Measurements from ENCODE around the gene PTGFR. TPM values are rescaled to one million over a fixed set of nuclear protein-coding genes. Genes with fewer than 3 reads are reported as not detected.

PTGFR gene
- polyA plus RNA-seq, 1 donor (not counting 4 experiments of a cell fraction or from before 2014, with no cell fraction given) = not detected

DNA sequence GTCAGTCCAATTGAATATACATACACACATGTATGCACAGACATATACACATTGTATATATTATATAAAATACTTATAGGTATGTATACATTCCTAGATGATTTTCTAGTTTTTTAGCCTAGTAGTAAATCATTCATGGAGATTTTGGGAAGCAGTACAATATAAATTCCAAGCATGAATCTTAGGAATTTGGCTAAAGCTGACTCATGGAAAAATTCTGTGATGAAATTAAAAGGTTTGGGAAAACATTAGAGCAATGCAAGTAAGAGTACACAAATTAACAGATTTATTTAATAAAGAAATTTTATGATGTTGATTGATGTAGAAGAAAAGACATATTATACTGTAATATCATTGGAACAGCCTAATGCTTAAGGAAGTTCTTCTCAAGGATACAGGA is 43.7 kb upstream of the PTGFR start:
- dilution Hi-C loops (cut with MboI; ENCODE audit: extremely low pct_ligation_motif_present, low sequenced_read_pairs) = no loop called here
- H2AFZ ChIP-seq (ENCODE audit: control insufficient read depth, low read length) = no peak overlapping the region
- H3K4me1 ChIP-seq (ENCODE audit: control insufficient read depth, extremely low read depth, insufficient read depth, low read length) = no peaks in the 10 kb centered on the region
- FAIRE-seq (no peak), DNase-seq (ENCODE audit: low read depth, low spot score) (no peak)
- H3K9ac ChIP-seq (ENCODE audit: control insufficient read depth, extremely low read depth, insufficient read depth, low read length) = no peak overlapping the region
- H3K36me3 ChIP-seq (ENCODE audit: control insufficient read depth in 2 of 2, extremely low read depth in 1 of 2, insufficient read depth in 2 of 2, low read length in 2 of 2) = no peaks in the 10 kb centered on the region
- H4K20me1 ChIP-seq (ENCODE audit: control insufficient read depth, extremely low read depth, insufficient read depth, low read length) = no peaks in the 10 kb centered on the region
- no peak overlapping the region for H3K27ac ChIP-seq (ENCODE audit: control insufficient read depth, insufficient read depth, low read length)
- no peaks in the 10 kb centered on the region for H3K27me3 ChIP-seq (ENCODE audit: control insufficient read depth, extremely low read depth, insufficient read depth, low read length)
- no peak overlapping the region for H3K4me3 ChIP-seq (ENCODE audit: control insufficient read depth in 2 of 3, extremely low read depth in 1 of 3, insufficient read depth in 2 of 3, low read depth in 1 of 3, low read length in 3 of 3)
- no peaks in the 10 kb centered on the region for H3K9me3 ChIP-seq (ENCODE audit: control insufficient read depth, low read depth, low read length)
- TF ChIP-seq EZH2 (IDR thresholded peaks at IDR 0.05; ENCODE audit: low read length) = no peak
- TF ChIP-seq, protein P1, sequence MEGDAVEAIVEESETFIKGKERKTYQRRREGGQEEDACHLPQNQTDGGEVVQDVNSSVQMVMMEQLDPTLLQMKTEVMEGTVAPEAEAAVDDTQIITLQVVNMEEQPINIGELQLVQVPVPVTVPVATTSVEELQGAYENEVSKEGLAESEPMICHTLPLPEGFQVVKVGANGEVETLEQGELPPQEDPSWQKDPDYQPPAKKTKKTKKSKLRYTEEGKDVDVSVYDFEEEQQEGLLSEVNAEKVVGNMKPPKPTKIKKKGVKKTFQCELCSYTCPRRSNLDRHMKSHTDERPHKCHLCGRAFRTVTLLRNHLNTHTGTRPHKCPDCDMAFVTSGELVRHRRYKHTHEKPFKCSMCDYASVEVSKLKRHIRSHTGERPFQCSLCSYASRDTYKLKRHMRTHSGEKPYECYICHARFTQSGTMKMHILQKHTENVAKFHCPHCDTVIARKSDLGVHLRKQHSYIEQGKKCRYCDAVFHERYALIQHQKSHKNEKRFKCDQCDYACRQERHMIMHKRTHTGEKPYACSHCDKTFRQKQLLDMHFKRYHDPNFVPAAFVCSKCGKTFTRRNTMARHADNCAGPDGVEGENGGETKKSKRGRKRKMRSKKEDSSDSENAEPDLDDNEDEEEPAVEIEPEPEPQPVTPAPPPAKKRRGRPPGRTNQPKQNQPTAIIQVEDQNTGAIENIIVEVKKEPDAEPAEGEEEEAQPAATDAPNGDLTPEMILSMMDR (optimal IDR thresholded peaks at IDR 0.05 in 1 of 3, IDR thresholded peaks at IDR 0.05 in 1 of 3, conservative IDR thresholded peaks at IDR 0.05 in 1 of 3; ENCODE audit: extremely low read depth in 1 of 3, insufficient read depth in 2 of 3, low read length in 3 of 3) = no peak
- no peaks in the 10 kb centered on the region for H3K9me1 ChIP-seq (ENCODE audit: control insufficient read depth, extremely low read depth, insufficient read depth, low read length)
- no peaks in the 10 kb centered on the region for H3K79me2 ChIP-seq (ENCODE audit: control insufficient read depth, insufficient read depth, low read length)
- no peak overlapping the region for H3K4me2 ChIP-seq (ENCODE audit: control insufficient read depth, extremely low read depth, insufficient read depth, low read depth, low read length)

- dilution Hi-C loops (cut with MboI; ENCODE audit: extremely low pct_ligation_motif_present, low sequenced_read_pairs) = no loop called here
- Histone ChIP-seq H3K9ac (ENCODE audit: control insufficient read depth, extremely low read depth, insufficient read depth, low read length) (no peak overlapping the region), H3K4me3 (ENCODE audit: control insufficient read depth in 2 of 3, extremely low read depth in 1 of 3, insufficient read depth in 2 of 3, low read depth in 1 of 3, low read length in 3 of 3) (no peak overlapping the region), H3K36me3 (ENCODE audit: control insufficient read depth in 2 of 2, extremely low read depth in 1 of 2, insufficient read depth in 2 of 2, low read length in 2 of 2) (no peaks in the 10 kb centered on the region), H3K9me1 (ENCODE audit: control insufficient read depth, extremely low read depth, insufficient read depth, low read length) (no peaks in the 10 kb centered on the region), H3K4me1 (ENCODE audit: control insufficient read depth, extremely low read depth, insufficient read depth, low read length) (no peaks in the 10 kb centered on the region), H3K79me2 (ENCODE audit: control insufficient read depth, insufficient read depth, low read length) (no peaks in the 10 kb centered on the region), H2AFZ (ENCODE audit: control insufficient read depth, low read length) (no peak overlapping the region), H3K4me2 (ENCODE audit: control insufficient read depth, extremely low read depth, insufficient read depth, low read depth, low read length) (no peak overlapping the region), H3K27ac (ENCODE audit: control insufficient read depth, insufficient read depth, low read length) (no peak overlapping the region), H3K9me3 (ENCODE audit: control insufficient read depth, low read depth, low read length) (no peaks in the 10 kb centered on the region), H3K27me3 (ENCODE audit: control insufficient read depth, extremely low read depth, insufficient read depth, low read length) (no peaks in the 10 kb centered on the region), H4K20me1 (ENCODE audit: control insufficient read depth, extremely low read depth, insufficient read depth, low read length) (no peaks in the 10 kb centered on the region)
- DNase-seq (ENCODE audit: low read depth, low spot score) (no peak), FAIRE-seq (no peak)
- TF ChIP-seq, protein P1 (optimal IDR thresholded peaks at IDR 0.05 in 1 of 3, IDR thresholded peaks at IDR 0.05 in 1 of 3, conservative IDR thresholded peaks at IDR 0.05 in 1 of 3; ENCODE audit: extremely low read depth in 1 of 3, insufficient read depth in 2 of 3, low read length in 3 of 3) = no peak
- TF ChIP-seq EZH2 (IDR thresholded peaks at IDR 0.05; ENCODE audit: low read length) = no peak
These were observed 26.3 kb upstream of the PTGFR start for GRCh38 chr1:78464449-78464891.
